HCEC 1CT (cell line): ENCODE results near the gene ATG13.
A peak's percentile ranks its signal among the peaks of the same experiment; 100 is the strongest.

ENCODE experiments used
- DNase-seq: peaks from one replicate; pipeline ENCODE4 v3.0.0-alpha.2; 2017

The ATG13 gene

DNA sequence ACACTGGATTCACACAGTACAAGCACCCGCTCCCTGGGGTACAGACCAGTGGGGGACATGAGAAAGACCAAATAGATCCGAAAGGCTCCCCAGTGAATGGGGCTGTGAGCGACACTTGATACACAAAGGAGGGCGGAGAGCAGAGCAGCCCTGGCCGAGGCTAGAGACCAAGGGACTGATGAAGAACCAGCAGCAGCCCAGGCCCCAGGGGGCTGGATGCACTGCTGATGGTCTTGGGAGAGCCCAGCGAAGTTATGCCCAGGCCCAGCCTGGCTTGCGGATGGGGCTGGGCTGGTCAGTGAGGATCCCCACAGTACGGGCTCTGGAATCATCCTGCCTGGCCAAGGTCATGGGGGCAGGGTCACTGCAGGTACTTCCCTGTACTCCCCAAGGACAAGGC is 59.8 kb downstream of the ATG13 start:
- DNase-seq: no peak

DNA sequence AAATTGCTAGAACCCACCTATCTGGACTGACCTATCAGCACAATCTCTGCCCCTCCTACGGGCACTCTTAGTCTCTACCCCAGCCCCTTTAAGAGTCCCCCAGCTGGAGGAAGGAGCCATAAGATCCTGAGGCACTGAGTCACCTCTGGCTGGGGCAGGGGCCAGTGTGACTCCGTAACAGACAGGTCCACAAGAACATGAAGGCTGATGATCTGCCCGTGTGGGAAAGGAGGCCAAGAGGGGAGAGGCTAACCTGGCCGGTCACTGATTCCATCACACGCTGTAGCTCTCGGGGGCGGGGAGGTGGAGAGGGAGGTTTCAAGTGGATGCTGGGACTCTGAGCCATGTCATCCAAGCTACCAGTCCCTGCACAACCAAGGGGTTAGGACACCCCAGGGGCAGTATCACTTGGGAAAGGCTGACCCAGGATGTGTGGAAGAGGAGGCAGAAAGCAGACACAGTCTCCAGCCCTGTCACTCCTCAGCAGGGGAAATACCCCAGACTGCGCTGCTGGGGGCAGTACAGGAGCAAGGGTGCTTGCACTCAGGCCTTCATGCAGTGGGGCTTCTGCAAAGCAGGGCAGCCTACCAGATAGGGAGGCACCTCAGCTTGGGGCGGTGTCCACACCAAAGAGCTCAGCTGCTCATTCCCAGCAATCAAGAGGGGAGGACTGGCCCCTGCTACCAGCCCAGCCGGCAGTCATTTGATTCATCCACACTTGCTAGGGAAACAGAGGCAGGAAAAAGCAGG is 60.8 kb downstream of the ATG13 start:
- DNase-seq: no peak

- no peak for DNase-seq
Measured at GRCh38 chr11:46678741-46679130, 61.4 kb downstream of the ATG13 start.

DNA sequence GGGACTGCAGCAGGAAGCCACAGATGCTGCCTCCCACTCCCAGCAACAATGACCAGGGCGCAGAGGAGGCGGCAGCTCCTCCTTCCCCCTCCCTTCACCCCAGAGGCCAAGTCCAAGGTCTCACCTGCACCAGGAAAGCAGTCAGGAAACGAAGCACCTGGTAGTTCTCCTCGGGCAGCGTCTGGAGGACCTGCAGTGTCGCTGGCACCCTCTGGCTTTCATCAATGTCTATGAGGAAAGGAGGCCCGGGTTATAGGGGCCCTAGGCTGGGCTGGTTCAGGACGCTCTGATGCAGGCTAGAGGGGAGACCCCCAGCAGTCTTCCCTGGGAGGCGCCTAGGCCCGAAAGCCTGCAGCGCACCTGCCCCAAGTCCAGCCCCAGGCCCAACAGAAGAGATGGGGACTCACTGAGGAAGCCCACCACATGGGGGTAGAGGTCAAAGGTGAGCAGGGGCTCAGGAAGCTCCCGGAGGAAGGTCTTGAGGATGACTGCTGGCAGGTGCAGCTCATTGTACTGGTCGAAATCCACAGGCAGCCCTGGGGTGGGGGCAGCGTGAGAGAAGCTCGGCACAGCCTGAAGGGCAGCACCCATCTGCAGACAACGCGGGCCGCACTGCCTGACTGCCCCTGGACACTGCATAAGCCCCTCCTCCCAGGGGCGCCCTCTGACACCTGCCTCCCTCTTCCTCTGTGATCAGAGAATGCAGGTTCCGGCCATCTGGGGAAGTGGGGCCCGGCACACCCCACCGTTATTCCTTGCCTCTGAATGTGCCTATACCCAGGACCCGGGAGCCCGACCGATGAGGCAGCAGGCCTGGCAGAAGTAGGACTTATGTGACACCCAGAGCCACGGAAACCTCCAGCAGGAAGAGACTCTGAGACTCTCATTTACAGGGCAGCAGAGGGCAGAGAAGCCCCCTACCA is 62.1 kb downstream of the ATG13 start:
- DNase-seq: no peak

DNA sequence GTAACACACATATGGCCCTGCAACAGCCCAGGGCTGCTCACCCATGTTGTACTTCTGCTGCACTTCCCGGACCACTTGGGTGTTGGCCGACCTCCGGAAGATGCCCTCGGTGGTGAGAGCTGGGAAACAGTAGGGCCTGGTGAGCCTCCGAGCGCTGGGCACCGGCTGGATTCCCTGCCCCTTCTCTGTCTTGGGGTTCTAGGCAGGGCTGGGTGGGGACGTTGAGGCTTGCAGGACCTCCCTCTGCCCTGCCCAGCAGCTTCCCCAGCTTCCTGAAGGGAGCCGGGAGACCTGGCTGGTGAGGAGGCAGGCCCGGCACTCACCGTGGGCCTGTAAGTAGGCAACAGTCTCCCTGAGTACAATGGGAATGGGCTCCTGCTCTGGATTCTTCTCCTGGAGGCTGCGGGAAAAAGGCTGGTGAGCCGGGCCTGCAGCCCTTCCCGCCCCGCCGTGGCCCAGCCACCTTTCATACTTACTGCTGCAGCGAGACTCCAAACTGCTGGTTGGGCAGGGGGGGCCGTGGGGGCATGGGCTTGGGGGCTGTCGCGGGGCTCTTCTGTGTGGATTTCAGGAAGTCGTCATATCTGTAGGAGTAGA is 62.9 kb downstream of the ATG13 start:
- DNase-seq: no peak

DNA sequence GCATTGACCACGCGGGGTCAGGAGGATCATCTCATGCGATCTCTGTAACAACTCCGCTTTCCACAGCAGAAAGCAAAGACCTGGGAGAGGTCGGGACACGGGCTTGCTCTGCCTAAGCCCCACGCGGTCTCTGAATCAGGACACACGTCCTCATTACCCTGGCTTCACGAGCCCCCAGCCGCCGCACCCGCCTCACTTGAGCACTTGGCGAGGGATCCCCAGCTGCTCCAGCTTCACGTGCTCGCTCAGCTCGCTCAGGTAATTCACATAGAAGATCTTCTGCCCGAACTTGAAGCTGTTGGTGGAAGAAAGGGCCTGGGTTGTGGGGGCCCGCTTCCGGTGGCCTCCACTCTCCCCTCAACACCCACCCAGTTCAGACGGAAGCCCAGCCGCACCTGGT is 63.5 kb downstream of the ATG13 start:
- DNase-seq: no peak

DNA sequence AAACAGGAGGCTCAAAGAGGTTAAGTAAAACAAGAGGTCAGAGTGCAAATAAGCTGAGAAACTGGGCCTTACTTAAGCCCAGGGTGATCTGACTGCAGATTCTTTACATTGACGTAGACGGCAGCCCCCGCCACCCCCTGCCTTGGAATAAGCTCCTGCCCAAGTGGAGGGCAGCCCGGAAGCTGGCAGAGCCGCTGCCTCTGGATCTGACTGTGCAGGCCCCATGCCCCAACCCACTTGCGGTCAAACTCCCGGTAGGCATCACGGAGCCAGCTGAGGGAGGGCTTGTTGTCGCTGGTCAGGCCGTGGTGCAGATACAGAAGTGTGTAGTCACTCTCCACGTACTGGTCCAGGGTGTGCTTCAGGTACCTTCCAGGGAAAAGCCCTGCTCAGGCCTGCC is 64.5 kb downstream of the ATG13 start:
- no peak for DNase-seq

DNA sequence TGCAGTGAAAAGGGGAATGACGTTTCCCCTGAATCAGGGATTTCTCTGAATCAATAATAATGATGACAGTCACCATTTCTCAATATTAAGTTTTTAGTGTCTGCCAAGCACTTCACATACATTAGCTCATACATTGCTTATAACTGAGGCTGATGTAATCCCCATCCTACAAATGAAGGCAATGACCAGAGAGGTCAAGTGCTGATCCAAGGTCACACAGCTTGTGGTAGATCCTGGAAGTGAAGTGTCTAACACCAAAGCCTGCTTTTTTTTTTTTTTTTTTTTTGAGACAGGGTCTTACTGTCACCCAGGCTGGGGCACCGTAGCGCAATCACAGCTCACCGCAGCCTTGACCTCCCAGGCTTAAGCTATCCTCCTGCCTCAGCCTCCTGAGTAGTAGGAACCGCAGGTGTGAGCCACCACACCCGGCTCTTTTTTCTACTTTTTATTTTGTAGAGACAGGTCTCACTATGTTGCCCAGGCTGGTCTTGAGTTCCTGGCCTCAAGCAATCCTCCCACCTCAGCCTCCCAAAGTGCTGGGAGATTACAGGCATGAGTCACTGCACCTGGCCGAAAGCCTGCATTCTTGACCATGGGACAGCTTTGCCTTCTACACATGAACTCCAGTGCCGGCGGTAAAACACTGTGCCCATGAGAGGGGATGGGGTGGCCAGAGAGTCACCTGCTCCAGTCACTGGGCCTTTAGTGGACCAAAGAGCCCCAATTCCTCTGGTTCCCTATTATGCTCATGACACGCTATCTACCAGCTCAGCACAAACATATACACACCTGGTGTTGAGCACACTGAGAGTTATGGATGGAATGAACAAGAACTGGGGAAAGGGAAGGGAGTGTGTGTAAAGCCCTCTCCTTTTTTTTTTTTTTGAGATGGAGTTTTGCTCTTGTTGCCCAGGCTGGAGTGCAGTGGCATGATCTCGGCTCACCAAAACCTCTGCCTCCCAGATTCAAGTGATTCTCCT is 65.7 kb downstream of the ATG13 start:
- no peak for DNase-seq

DNA sequence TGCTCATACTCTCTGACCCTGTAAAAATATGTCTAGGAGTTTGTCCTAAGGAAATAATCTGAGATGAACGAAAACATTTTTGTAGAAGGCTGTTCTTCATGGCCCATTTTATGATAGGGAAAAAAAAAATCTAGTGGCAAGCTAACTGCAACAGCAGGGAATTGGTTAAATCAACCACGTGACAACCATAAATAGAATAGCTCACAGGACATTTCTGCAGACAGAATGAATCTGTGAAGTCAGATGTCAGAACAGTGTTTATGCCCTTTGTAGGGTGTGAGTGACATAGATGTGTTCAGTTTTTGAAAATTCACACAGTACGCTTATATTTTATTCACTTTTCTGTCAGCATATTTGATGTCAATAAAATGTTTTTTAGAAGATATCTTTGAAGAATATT is 67.0 kb downstream of the ATG13 start:
- no peak for DNase-seq

DNA sequence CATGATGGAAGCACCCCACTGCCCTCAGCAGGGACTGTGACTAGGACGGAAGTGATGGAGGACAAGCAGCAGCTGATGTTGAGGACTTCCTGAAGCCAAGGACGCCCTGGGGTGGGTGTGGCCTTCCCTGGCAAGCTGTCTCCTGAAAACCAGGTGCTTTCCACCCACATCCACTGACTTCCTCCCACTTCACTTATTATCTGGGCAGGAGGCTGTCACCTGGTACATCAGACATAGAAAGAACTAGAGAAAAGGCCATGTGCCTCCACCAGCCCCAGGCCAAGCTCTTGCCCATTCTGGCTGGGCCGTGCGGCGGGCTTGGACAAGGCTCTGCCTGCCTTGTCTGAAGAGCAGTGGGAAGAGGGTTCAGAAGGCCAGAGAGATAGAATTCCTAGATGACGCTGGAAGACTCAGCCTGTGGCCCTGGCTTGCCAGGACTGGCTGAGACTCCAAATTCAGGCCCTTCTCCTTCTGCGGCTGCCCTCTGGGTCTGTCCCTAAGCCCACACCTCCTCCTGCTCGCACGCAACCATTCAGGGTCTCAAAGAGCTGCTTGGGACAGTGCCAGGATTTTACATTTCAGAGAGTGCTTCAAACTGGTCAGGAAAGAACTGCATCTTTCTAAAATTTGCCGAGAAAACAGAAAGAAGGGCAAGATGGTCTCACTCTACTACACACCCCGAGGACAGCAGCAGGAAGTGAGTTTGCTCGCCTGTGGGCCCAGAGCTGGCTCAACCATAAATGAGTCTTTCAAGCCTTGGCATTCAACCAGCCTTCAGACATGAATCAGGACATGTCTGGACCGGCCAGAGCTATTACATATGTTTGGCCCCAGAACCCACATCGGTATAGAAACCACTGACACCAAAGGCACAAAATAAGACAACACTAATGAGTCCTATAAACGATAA is 69.8 kb downstream of the ATG13 start:
- DNase-seq: peak; percentile 57

DNA sequence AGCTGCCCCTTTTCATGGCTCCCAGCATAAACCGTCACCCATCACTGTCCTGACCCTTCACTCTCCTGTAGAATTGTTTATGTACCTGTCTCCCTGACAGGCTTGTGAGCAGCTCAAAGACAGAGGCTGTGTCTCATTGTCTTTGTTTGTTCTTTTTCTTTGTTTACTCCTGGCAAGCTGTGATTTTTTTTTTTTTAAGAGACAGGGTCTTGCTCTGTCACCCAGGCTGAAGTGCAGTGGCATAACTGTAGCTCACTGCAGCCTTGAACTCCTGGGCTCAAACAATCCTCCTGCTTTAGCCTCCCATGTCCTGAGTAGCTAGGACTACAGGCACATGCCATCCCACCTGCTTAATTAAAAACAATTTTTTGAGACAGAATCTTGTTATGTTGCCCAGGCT is 73.3 kb downstream of the ATG13 start:
- DNase-seq: no peak

DNA sequence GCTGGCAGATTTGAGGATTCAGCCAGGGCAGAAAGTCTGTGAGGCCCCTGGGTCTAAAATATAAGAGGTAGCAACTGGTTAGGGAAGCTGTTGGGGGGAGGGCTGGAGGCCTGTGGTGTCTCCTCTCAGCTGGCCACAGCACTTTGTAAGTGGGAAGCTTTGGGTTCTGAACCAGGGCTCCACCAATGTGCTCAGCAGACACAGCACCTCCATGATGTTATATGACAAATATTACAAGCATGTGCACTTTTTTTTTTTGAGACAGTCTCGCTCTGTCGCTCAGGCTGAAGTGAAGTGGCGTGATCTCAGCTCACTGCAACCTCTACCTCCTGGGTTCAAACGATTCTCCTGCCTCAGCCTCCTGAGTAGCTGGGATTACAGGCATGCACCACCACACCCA is 75.1 kb downstream of the ATG13 start:
- DNase-seq: no peak

- peak; percentile 36 for DNase-seq
Measured at GRCh38 chr11:46693597-46694012, 76.3 kb downstream of the ATG13 start.

GRCh38 chr11:46694072-46694471 is 76.7 kb downstream of the ATG13 start:
- DNase-seq: no peak

DNA sequence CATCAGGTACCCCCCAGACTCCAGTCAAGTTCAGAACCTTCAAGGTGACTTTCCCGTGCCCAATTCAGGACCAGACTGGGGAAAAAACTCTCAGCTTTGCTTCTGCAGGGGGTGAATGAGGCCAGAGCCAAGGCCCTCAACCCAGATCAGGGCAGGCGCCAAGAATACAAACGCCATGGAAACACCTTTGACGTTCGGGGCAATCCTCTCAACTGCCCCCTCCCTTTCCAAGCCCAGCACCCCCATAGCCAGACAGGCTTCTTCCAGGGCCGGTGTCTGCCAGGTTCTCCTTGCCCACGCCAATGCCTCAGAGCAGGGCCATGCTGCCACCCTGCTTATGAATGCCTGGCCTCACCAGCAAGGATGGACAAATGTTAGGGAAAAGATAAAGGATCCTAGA is 77.3 kb downstream of the ATG13 start:
- DNase-seq: no peak

DNA sequence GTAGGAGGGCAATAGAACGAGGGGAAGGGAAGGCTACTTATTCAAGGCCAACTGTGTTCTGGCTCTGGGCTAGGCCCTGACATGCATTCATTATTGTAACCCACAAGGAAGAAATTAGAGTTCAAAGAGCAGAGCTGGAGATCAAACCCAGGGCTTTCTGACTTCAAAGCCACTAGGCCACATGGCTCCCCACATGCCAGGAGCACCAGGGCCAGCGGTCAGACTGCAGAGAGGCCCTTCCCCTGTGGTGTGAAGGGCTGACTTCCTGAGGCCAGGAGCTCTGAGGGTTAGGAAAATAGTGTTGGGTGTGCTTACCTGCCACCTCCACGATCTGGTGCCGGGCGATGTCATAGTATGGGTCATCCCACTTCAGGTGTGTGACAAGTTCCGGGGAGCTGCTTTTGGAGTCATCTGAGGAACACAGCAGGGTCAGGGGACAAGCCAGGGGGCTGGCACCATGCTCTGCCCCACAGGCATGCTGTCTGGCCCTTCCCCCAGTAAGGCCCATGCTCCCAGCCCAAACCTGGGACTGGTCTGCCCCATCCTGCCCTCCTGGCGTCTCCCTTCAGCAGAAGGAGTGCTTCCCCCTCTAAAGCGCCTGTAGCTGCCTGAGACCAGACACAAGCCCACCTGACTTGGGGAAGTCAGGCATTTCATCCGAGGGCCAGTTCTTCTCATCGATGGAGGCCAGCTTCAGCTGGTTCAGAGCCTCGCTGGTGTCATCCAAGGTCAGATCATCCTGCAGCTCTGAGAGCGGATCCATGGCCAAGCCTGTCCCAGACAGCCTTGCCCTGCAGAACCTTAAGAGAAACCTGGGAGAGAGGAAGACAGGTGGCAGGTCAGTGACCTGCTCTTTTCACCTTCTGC is 78.2 kb downstream of the ATG13 start:
- DNase-seq: no peak

DNA sequence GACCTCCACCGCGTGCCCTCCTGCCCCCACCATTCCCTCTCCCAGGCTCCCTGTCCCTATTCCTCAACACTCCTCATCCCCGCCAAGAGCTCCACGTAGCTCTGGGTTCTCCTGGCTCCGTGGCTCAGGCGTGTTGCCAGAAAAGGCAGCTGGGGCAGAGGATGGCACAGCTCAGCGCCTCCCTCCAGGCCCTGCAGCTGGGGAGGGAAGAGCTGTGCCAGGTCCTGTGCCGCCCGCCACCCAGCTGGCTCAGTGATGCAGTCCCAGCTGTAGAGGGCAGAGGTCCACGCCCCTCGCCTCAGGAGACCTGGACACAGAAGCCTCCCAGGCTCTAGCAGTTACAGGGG is 78.8 kb downstream of the ATG13 start:
- DNase-seq: no peak

DNA sequence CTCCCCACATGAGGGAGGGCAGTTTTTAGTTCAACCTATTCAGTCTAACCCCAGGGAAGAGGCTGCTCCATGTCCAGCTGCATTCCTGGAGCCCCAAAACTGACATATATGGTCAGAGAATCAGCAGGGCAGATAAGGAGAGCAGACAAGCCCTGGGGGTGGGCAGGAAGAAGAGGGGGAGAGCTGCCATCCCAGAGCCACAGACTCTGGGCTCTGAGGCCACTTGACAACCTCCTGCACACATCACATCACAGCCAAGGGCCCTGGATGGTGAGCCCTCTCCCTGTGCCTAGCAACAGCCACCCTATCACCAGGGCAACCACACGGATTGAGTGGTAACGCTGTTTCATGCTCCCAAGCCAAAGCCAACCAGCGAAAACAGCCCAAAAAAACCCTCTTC is 80.0 kb downstream of the ATG13 start:
- no peak for DNase-seq

DNA sequence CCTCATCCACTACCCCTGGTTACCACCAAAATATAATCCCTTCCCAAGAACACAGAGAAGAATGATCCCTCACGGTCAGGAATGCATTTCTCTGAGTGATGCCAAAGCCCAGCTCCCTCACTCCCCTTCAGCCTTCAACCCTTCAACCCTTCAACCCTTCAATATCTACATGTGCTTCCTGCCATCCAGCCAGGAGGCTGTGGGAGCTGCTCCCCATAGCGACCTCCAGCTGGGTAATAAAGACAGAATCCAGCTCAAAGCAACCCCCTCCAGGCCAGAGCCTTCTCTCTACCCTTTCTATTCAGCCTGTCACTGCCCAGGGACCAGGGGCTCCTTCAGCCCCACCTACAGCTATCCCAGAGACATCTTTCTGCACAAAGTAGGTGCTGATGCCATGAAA is 80.4 kb downstream of the ATG13 start:
- DNase-seq: no peak

DNA sequence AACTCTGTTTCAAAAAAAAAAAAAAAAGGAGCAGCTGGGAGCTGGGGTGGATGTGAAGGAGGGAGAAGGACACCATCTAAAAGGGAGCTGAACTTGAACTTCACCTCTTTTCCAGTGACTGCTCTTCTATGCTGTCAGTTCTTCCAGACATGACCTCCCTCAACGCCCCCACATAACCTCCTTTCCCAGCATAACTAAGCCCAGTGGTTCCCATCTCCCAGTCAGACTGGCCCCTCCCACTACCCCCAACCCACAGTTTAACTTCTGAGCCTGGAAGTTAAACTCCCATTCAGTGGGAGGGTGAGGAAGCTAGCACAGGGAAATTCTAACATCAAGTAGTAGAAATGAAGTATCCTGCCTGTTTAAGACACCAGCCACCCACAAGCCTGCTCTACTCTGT is 81.2 kb downstream of the ATG13 start:
- DNase-seq: no peak
